Hepatocyte (in vitro differentiated cells): Measurements from ENCODE around the gene SORCS3. TPM values are rescaled to one million over a fixed set of nuclear protein-coding genes. Genes with fewer than 3 reads are reported as not detected.
A peak's percentile ranks its signal among the peaks of the same experiment; 100 is the strongest.

Source experiments
- DNase-seq: peaks from one replicate; pipeline ENCODE4 v3.0.0-alpha.2; 2016; ENCODE audit warnings: low spot score
- H2AFZ ChIP-seq: fragments of 200-600 bp; sonication (generic); 2 replicates; pipeline ENCODE4 v1.6.0; 2016; ENCODE audit warnings: antibody characterized with exemption, mild to moderate bottlenecking
- H3K27ac ChIP-seq: fragments of 200-600 bp; sonication (generic); 2 replicates; pipeline ENCODE4 v1.5.1; 2016; ENCODE audit warnings: mild to moderate bottlenecking
- H3K27me3 ChIP-seq: fragments of 200-600 bp; sonication (generic); 2 replicates; pipeline ENCODE4 v1.6.1; 2016
- H3K36me3 ChIP-seq: fragments of 200-600 bp; sonication (generic); replicated peaks from 2 replicates; pipeline ENCODE4 v1.5.1; 2016; ENCODE audit warnings: low read depth; ENCODE audit not compliant: insufficient read depth
- H3K4me1 ChIP-seq: fragments of 200-600 bp; sonication (generic); 2 replicates; pipeline ENCODE4 v1.5.1; 2016; ENCODE audit warnings: mild to moderate bottlenecking, moderate library complexity; ENCODE audit not compliant: insufficient read depth
- H3K4me2 ChIP-seq: fragments of 200-600 bp; sonication (generic); 2 replicates; pipeline ENCODE4 v1.6.0; 2016
- H3K4me3 ChIP-seq: fragments of 200-600 bp; sonication (generic); 2 replicates; pipeline ENCODE4 v1.5.1; 2016; ENCODE audit warnings: mild to moderate bottlenecking
- H3K79me2 ChIP-seq: fragments of 200-600 bp; sonication (generic); 2 replicates; pipeline ENCODE4 v1.6.0; 2017; ENCODE audit warnings: mild to moderate bottlenecking
- H3K9me2 ChIP-seq: fragments of 200-600 bp; sonication (generic); replicated peaks from 2 replicates; pipeline ENCODE4 v1.6.0; 2017; ENCODE audit warnings: mild to moderate bottlenecking; ENCODE audit not compliant: insufficient read depth
- H3K9me3 ChIP-seq: fragments of 200-600 bp; sonication (generic); 2 replicates; pipeline ENCODE4 v1.5.1; 2016; ENCODE audit warnings: low read depth, mild to moderate bottlenecking
- H4K20me1 ChIP-seq: fragments of 200-600 bp; sonication (generic); 2 replicates; pipeline ENCODE4 v1.6.0; 2016; ENCODE audit warnings: mild to moderate bottlenecking; ENCODE audit not compliant: insufficient read depth, poor library complexity, severe bottlenecking
- CTCF ChIP-seq: fragments of 200-600 bp; sonication (generic); IDR thresholded peaks from 2 replicates; pipeline ENCODE4 v1.5.1; 2016; ENCODE audit warnings: antibody characterized with exemption, mild to moderate bottlenecking; ENCODE audit not compliant: poor library complexity
- EZH2 ChIP-seq: fragments of 200-600 bp; sonication (generic); IDR thresholded peaks from 2 replicates; pipeline ENCODE4 v1.6.1; 2016; ENCODE audit warnings: antibody characterized with exemption, mild to moderate bottlenecking, borderline replicate concordance
- EZH2phosphoT487 ChIP-seq: fragments of 200-600 bp; sonication (generic); IDR thresholded peaks from one replicate; pipeline ENCODE4 v1.6.1; 2018; ENCODE audit warnings: antibody characterized with exemption, mild to moderate bottlenecking, low read depth, moderate library complexity; ENCODE audit not compliant: unreplicated experiment, severe bottlenecking
- WGBS: methylation state at CpG from one replicate; pipeline ENCODE4 v1.1.6; 2016; ENCODE audit warnings: low lambda C conversion rate; ENCODE audit errors: missing lambda C conversion rate; 5-methylcytosine and 5-hydroxymethylcytosine counted together
- polyA plus RNA-seq: library from polyadenylated mRNA; unstranded; fragments of >200 nt; fragmentation: Nextera tagmentation; extraction: Ambion mirVana; gene quantifications from 2 replicates; pipeline ENCODE4 v1.2.1, GENCODE V29; 2016
- total RNA-seq: library from RNA; depleted of rRNA; stranded (reverse); fragments of >200 nt; gene quantifications from 2 replicates; pipeline ENCODE4 v1.2.3, GENCODE V29; 2014

The SORCS3 gene
- total and polyA plus RNA-seq, 2 experiments from 2014 or later = 0.59 to 0.80 TPM

DNA sequence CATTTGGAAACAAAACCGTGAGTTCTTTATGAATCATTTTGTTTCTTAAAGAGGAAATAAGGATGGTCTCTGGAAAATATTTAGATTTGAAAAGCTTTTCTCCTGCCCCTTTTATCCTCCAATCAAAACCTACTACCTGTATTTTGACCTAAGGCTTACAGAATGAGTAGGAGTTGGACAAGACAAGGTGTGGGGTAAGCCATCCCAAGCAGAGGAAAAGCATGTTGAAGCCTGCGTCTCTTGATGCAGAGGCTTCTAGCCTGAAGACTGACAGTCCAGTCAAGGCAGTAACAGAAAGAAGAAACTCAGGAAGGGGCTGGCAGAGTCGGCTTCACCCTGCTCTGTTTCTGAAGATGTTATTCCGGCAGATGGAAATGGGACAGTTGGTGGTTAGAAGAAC is 551.1 kb downstream of the SORCS3 start:
- no peak overlapping the region for H3K4me3 ChIP-seq
- DNase-seq = no peak
- H3K9me2 ChIP-seq = no peaks in the 10 kb centered on the region
- H3K9me3 ChIP-seq = no peaks in the 10 kb centered on the region
- H2AFZ ChIP-seq = no peak overlapping the region
- H3K36me3 ChIP-seq = no peaks in the 10 kb centered on the region
- H3K27ac ChIP-seq = no peak overlapping the region
- no peak overlapping the region for H3K4me2 ChIP-seq
- H4K20me1 ChIP-seq = no peaks in the 10 kb centered on the region
- WGBS = 94% methylated on average over 4 of the region's 4 CpGs
- H3K4me1 ChIP-seq = no peaks in the 10 kb centered on the region
- H3K79me2 ChIP-seq = no peaks in the 10 kb centered on the region
- no peak for TF ChIP-seq EZH2
- no peak for TF ChIP-seq EZH2phosphoT487
- no peak for TF ChIP-seq CTCF
- no peaks in the 10 kb centered on the region for H3K27me3 ChIP-seq

- no peaks in the 10 kb centered on the region for H3K4me1 ChIP-seq
- no peaks in the 10 kb centered on the region for H3K9me3 ChIP-seq
- H2AFZ ChIP-seq = no peak overlapping the region
- 89% methylated on average over 2 of the region's 2 CpGs for WGBS
- H3K4me3 ChIP-seq = no peak overlapping the region
- H3K27me3 ChIP-seq = no peaks in the 10 kb centered on the region
- H3K4me2 ChIP-seq = no peak overlapping the region
- H4K20me1 ChIP-seq = no peaks in the 10 kb centered on the region
- DNase-seq = no peak
- no peaks in the 10 kb centered on the region for H3K9me2 ChIP-seq
- no peak overlapping the region for H3K27ac ChIP-seq
- no peaks in the 10 kb centered on the region for H3K79me2 ChIP-seq
- TF ChIP-seq CTCF (no peak), EZH2 (no peak), EZH2phosphoT487 (no peak)
- H3K36me3 ChIP-seq = no peaks in the 10 kb centered on the region
These were observed 551.8 kb downstream of the SORCS3 start for GRCh38 chr10:105192861-105193260.

DNA sequence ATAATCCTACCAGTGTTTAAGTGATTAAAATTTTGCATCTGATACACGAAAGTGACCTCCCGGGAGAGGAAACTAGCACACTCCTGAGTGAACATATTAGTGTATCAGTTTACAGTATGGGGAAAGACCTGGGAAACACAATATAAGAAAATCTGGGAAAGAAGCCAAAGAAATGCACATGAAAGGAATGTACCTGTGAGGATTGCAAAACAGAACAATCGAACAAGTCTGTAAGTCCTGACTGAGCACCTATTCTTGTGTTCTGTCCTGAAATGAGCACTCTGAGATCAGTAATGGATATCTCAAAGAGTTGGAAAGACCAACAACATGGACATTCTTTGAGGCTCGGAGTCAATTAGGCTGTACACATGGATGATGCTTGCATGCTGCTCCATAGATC is 554.7 kb downstream of the SORCS3 start:
- Histone ChIP-seq H3K79me2 (no peaks in the 10 kb centered on the region), H3K4me1 (no peaks in the 10 kb centered on the region), H3K4me3 (no peak overlapping the region), H3K9me2 (no peaks in the 10 kb centered on the region), H2AFZ (no peak overlapping the region), H4K20me1 (no peaks in the 10 kb centered on the region), H3K9me3 (no peaks in the 10 kb centered on the region), H3K36me3 (no peaks in the 10 kb centered on the region), H3K27me3 (no peaks in the 10 kb centered on the region), H3K27ac (no peak overlapping the region), H3K4me2 (no peak overlapping the region)
- TF ChIP-seq EZH2phosphoT487 (no peak), EZH2 (no peak), CTCF (no peak)
- WGBS = 76% methylated on average over 4 of the region's 4 CpGs
- peak; percentile 8 for DNase-seq
